Thyroid gland (tissue), 4 donors: ENCODE data around the gene CRYGN. TPM values are rescaled to one million over a fixed set of nuclear protein-coding genes. Genes with fewer than 3 reads are reported as not detected.
A peak's percentile ranks its signal among the peaks of the same experiment; 100 is the strongest.

ENCODE experiments used
- DNase-seq, 2 donors: peaks; one replicate each; pipeline ENCODE4 v3.0.0-alpha.2; 2019
- H3K27ac ChIP-seq, 3 donors: fragments of 200-600 bp; sonication (generic); 1 replicate in 2 of 3; 2 replicates in 1 of 3; pipeline ENCODE4 v1.5.1; 2016 to 2019; ENCODE audit warnings: mild to moderate bottlenecking in 1 of 3, moderate library complexity in 1 of 3
- H3K27me3 ChIP-seq: fragments of 200-600 bp; sonication (generic); one replicate; pipeline ENCODE4 v1.5.1; 2019
- H3K36me3 ChIP-seq, 2 donors: fragments of 200-600 bp; sonication (generic); one replicate each; pipeline ENCODE4 v1.5.1; 2016 to 2019
- H3K4me1 ChIP-seq, 2 donors: fragments of 200-600 bp; sonication (generic); one replicate each; pipeline ENCODE4 v1.5.1; 2017 to 2019
- H3K4me3 ChIP-seq, 3 donors: fragments of 200-600 bp; sonication (generic); replicated peaks in 1 of 3; 1 replicate in 2 of 3; 2 replicates in 1 of 3; pipeline ENCODE4 v1.5.1; 2016; ENCODE audit warnings: mild to moderate bottlenecking in 1 of 3
- H3K9me3 ChIP-seq: fragments of 200-600 bp; sonication (generic); one replicate; pipeline ENCODE4 v1.5.1; 2017
- CTCF ChIP-seq, 6 experiments: fragments of 200-600 bp in 3 of 6; fragments of 450-650 bp in 3 of 6; sonication (generic) in 3 of 6; IDR thresholded peaks; one replicate each; pipeline ENCODE4 v1.5.1; 2016 to 2019; ENCODE audit warnings: antibody characterized with exemption in 6 of 6, mild to moderate bottlenecking in 2 of 6, inconsistent platforms in 1 of 6, moderate library complexity in 1 of 6
- POLR2A ChIP-seq, 2 donors: fragments of 450-650 bp; IDR thresholded peaks; one replicate each; pipeline ENCODE4 v1.6.1; 2017; ENCODE audit warnings: antibody characterized with exemption in 2 of 2, mild to moderate bottlenecking in 2 of 2, moderate library complexity in 1 of 2
- WGBS, 2 donors: methylation state at CpG; one replicate each; pipeline ENCODE4 v1.1.5; 2017; 5-methylcytosine and 5-hydroxymethylcytosine counted together
- intact Hi-C: fragments of 100-400 bp; cut with DNase I; formaldehyde crosslinking; loops from one replicate; pipeline ENCODE4 v1.15.1; 2023
- total RNA-seq, 4 donors: library from RNA; depleted of rRNA; stranded (reverse); fragments of >200 nt; gene quantifications; one replicate each; pipeline ENCODE4 v1.2.3, GENCODE V29; 2016

CRYGN gene
- total RNA-seq, 4 donors from 2014 or later, result 16.4 to 45.5 (median 24.5) TPM

GRCh38 chr7:151426441-151426903, 13.5 kb downstream of the CRYGN start:
- WGBS, 2 donors, result 54 to 55% methylated on average over 14 of the region's 14 CpGs
- peak overlapping the region; percentile 85 to 93 (median 92) for H3K27ac ChIP-seq
- peak; percentile 71 to 81 for DNase-seq
- TF ChIP-seq POLR2A (IDR thresholded peaks at IDR 0.05) (no peak), CTCF (IDR thresholded peaks at IDR 0.05) (no peak)
- H3K4me1 ChIP-seq, result peaks cover 54 to 64% of the 10 kb centered on the region in 2 donors
- intact Hi-C loops, result no loop called here
- no peak overlapping the region for H3K4me3 ChIP-seq
- H3K9me3 ChIP-seq, result no peaks in the 10 kb centered on the region
- no peaks in the 10 kb centered on the region for H3K36me3 ChIP-seq
- H3K27me3 ChIP-seq, result no peaks in the 10 kb centered on the region

DNA sequence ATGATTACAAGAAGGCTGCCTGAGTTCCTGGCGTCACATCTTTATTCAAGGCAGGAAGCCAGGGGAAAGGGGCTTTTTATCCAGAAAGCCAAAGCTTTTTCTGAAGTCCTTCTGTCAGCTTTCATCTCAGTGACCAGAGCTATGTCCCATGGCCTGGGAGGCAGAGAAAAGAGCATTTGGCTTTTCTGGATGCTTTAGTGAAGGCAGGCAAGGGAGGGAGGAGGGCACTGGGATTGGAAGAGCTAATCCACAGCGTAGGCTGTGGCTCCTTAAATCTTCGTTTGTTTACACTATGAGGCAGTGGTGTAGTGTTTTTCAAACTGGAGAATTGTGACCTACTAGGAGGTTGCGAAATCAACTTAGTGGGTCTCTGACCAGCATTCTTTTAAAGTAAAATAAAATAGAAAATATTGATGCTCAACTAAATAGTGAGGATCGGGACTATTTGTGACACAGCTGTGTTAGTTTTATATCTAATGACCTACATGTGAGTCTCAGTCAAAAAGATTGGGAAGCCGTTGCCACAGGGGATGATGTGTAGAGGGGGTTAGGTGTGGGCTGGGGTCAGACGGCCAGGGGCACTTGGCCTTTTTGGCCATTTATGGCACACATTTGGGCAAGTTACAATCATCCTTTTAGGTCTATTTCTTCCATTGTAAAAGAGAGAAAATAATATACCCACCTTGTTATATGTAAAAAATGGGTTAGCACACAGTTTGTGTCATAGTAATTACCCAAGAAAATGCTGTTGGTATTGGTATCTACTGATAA, 14.1 kb downstream of the CRYGN start:
- H3K36me3 ChIP-seq, result no peaks in the 10 kb centered on the region
- intact Hi-C loops, result no loop called here
- H3K9me3 ChIP-seq, result no peaks in the 10 kb centered on the region
- TF ChIP-seq CTCF (IDR thresholded peaks at IDR 0.05) (no peak), POLR2A (IDR thresholded peaks at IDR 0.05) (no peak)
- peaks cover 49 to 58% of the 10 kb centered on the region in 2 donors for H3K4me1 ChIP-seq
- no peak for DNase-seq
- H3K27me3 ChIP-seq, result no peaks in the 10 kb centered on the region
- 51 to 59% methylated on average over 7 of the region's 7 CpGs for WGBS, 2 donors
- no peak overlapping the region for H3K4me3 ChIP-seq
- peak overlapping the region; percentile 69 to 93 (median 92) for H3K27ac ChIP-seq

DNA sequence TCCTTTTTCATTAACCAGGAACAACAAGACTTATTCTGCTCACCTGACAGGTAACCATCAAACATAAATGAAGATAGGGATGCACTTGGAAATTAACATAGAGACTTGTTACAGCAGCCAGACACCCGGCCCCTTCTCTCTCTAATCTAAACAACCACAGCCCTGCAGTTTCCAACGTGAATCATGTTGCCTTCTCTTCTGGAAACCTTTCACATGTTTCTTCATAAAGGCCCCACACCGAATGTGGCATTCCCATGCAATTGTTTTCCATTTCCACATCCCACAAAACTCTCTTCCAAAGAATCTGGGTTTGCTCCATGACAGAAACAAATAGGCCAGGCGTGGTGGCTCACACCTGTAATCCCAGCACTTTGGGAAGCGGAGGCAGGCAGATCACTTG, 15.1 kb downstream of the CRYGN start:
- 87 to 88% methylated on average over 5 of the region's 5 CpGs for WGBS, 2 donors
- Histone ChIP-seq H3K27me3 (no peaks in the 10 kb centered on the region), H3K4me3 (no peak overlapping the region), H3K27ac (peak overlapping the region in 1 of 3 donors; percentile 93), H3K36me3 (no peaks in the 10 kb centered on the region), H3K9me3 (no peaks in the 10 kb centered on the region), H3K4me1 (peaks cover 38 to 47% of the 10 kb centered on the region in 2 donors)
- DNase-seq, result no peak
- intact Hi-C loops, result no loop called here
- TF ChIP-seq CTCF (IDR thresholded peaks at IDR 0.05) (no peak), POLR2A (IDR thresholded peaks at IDR 0.05) (no peak)

DNA sequence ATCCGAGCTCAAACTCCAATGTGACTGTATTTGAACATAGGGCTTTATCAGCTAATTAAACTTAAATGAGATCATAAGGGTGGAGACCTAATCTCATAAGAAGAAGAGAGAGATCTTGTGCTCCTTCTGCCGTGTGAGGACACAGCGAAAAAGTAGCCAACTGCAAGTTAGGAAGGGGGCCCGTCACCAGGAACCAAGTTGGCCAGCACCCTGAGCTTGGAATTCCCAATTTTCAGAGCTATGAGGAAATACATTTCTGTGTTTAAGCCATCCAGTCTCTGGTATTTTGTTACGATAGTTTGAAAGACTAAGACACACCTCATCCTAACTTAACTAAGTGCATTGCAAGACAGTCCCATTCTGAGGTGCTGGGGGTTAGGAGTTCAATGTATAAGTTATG, 16.0 kb downstream of the CRYGN start:
- Histone ChIP-seq H3K4me3 (no peak overlapping the region), H3K4me1 (peaks cover 30 to 39% of the 10 kb centered on the region in 2 donors), H3K36me3 (no peaks in the 10 kb centered on the region), H3K27me3 (no peaks in the 10 kb centered on the region), H3K9me3 (no peaks in the 10 kb centered on the region), H3K27ac (no peak overlapping the region)
- DNase-seq, result no peak
- intact Hi-C loops, result no loop called here
- WGBS, 2 donors, result 89 to 100% methylated on average over 5 of the region's 5 CpGs
- TF ChIP-seq CTCF (IDR thresholded peaks at IDR 0.05), result no peak

GRCh38 chr7:151423226-151423625, 16.7 kb downstream of the CRYGN start:
- H3K27ac ChIP-seq, result no peak overlapping the region
- DNase-seq, result peak in 1 of 2 donors; percentile 52
- no peak for TF ChIP-seq CTCF (IDR thresholded peaks at IDR 0.05)
- no peak for TF ChIP-seq POLR2A (IDR thresholded peaks at IDR 0.05)
- no peaks in the 10 kb centered on the region for H3K9me3 ChIP-seq
- peaks cover 27 to 32% of the 10 kb centered on the region in 2 donors for H3K4me1 ChIP-seq
- 61 to 66% methylated on average over 7 of the region's 7 CpGs for WGBS, 2 donors
- no peaks in the 10 kb centered on the region for H3K27me3 ChIP-seq
- intact Hi-C loops, result no loop called here
- H3K36me3 ChIP-seq, result no peaks in the 10 kb centered on the region
- H3K4me3 ChIP-seq, result no peak overlapping the region
